Stimulated activated CD4-positive, alpha-beta T cell treated with anti-CD3 and anti-CD28 coated beads, Interleukin-2, amount 100 ng/mL, for 24 hours (primary cell): ENCODE measurements around the gene SEPTIN7.
A peak's percentile ranks its signal among the peaks of the same experiment; 100 is the strongest.
"Not testable (repeated sequence)": the region's sequence is repeated elsewhere in the genome, so short reads cannot be mapped to it uniquely, and the experiment has no call there.

Experiments used
- DNase-seq, 2 donors: peaks; one replicate each; pipeline ENCODE4 v3.0.0-alpha.2; 2020

Gene SEPTIN7

DNA sequence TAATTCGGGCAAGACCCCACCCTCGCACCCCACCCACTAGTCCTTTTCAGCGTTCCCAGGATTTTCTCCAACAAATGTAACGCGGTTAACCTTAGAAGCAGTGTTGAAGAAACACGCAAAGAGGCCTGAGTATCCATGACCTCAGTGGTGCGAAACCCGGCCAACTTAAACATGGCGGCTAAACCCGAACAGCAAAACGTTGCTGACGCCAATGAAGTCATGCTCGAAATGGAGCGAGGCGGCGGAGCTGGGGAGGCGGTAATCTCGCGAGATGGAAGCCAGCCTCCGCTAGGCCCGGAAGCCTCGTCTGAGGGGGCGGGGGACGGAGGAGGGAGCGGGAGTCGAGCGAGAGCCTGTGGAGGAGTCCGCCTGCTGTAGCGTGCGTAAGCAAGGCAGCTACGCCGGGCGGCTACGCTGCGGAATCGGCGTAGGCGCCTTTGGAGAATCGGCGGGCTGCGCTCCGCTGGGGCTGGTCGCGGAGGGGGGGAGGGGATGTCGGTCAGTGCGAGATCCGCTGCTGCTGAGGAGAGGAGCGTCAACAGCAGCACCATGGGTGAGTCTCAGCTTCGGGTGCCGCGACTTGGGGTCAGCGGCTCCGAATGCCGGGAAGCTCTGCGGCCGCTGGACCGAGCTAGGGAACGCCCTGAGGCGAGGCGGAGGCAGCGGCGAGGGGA, at the start of gene SEPTIN7:
Gene SEPTIN7, plus strand, starts transcription at position 340 of the 674 bp plus-strand sequence. Its CDS starts 153 bp downstream, at position 493.
- DNase-seq: peak; percentile 97 to 98

DNA sequence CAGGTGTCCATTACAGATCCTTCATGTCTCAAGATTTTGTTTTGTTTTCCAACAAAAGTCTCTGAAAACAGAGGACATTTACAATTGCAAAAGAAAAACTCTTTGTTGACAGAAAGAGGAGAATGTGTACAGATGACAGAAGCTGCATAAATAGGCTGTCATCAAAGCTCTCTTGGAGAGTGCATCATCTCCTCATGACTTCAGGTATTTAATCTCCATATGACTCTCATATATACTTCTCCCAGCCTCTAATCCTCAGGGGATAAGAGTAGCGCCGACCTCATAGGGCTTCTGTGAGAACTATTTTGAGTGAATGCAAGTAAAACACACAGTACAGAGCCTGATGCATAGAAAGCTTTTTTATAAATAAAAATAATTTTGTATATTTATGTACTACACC, 48.1 kb upstream of the SEPTIN7 start:
- DNase-seq: no peak

DNA sequence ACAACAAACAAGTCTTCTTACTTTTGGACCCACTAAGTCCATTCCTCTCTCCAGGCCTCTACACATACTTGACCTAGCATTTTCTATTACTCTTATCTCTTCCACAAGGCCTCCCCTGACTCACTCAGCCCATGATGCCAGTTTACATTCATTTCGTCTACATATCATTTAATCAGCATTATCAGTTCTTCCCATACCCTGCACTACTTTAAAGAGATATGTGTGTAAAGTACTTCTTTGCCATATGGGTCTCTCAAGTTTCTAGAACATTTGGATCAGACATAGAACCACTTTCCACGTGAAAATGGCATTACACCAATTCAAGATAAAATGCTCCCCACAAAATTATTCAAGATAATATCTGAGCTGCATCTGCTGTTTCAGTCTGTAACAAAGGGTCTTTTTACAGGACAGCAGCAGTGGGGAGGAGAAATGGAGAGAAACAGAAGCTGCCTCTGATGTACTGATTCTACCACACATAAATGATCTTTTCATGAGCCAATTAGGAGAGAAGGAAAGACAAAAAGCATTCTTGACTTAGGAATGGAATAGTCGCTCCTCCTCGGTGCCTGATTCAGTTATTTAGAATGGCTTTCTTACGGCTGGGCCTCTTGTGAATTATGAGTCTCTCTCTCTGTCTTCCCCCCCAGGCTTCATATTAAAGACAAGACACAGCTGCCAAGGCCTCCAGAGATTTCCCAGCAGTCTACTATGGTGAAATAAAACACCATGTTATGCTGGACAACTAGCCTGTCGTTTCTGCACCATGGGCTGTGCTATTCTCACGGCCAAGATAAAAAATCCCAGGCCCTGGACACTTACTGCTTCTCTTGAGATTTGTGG, 46.9 kb upstream of the SEPTIN7 start:
- no peak for DNase-seq

DNA sequence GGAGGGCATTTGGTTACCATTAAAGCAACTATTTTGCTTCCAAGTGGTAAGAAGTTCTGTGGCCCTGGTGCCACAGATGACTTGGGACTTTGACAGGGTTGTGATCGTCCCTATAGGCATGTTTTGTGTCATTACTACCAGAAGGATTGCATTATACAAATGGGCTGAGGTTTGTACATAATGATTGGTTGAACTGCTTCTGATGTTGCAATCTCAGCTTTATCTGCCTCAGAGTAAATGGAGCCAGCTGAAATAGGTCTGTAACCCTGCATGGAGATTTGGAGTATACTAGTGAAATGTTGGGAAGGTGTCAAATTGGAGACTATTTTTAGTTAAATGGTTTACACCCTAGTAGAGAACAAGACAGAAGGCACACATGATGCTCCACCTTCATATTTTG, 46.1 kb upstream of the SEPTIN7 start:
- DNase-seq: no peak

DNA sequence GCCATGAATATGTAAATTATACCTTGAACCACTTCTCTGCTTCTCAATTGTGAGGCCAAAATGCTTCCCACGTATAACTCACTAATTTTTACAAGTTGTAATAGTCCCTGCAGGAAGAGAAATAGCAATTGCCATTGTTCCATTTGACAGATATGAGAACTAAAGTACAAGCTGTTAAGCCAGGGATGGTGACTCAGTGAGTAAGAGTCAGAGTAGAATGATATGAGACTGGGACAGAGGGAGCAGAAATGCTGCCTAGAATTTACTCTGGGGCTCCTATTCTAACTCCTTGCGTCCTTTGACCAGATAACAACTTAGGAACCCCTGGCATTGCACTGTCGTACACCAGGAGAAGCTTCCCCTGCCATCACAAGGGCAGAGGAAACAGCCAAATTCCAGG, 45.1 kb upstream of the SEPTIN7 start:
- no peak for DNase-seq

DNA sequence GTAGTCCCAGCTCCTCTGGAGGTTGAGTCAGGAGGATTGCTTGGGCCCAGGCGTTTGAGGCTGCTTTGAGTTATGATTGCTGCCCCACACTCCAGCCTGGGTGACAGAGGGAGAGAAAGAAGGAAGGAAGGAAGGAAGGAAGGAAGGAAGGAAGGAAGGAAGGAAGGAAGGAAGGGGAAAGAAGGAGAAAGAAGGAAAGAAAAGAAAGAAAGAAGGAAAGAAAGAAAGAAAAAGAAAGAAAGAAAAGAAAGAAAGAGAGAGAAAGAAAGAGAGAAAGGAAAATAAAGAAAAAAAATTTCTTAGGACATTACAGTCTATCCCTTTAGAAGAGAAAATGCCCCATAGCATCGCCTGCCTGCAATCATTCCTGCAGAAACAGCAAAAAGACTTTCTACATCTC, 44.4 kb upstream of the SEPTIN7 start:
- not testable (repeated sequence) for DNase-seq

DNA sequence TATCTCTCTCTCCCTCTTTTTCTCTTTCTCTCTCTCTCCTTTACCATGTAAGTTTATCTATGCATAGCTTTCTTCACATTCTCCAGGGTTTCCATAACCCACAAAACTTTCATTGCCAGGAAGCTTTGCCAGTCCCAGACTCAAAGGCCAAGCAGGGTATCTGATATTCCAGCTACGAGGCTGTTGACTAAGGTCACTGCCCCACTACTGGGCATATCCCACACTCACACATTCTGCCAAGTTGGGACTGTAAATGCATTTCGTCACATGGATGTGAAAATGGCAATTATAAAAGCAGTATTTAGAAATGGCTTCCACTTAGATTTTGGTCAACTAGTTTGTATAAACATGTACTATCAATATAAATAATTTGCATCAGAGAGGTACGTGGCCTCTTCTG, 43.3 kb upstream of the SEPTIN7 start:
- DNase-seq: no peak

DNA sequence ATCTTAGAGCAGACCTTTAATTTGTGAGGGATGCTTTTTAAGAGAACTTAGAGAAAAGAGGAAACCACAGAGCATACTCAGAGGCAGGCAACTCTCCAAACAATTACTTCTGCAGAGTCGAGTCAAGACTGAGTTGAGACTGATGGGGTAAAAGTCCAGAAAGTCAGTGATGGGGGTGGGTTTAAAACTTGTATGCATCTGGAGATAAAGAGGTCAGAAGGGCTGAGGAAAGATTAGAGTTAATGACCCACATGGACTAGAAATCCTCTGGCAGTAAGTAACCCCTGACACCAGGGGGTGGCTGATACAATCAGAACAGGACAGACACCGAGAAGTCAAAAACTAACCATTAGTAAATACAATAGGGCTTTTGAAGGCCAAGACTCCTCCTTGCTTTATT, 42.4 kb upstream of the SEPTIN7 start:
- no peak for DNase-seq

DNA sequence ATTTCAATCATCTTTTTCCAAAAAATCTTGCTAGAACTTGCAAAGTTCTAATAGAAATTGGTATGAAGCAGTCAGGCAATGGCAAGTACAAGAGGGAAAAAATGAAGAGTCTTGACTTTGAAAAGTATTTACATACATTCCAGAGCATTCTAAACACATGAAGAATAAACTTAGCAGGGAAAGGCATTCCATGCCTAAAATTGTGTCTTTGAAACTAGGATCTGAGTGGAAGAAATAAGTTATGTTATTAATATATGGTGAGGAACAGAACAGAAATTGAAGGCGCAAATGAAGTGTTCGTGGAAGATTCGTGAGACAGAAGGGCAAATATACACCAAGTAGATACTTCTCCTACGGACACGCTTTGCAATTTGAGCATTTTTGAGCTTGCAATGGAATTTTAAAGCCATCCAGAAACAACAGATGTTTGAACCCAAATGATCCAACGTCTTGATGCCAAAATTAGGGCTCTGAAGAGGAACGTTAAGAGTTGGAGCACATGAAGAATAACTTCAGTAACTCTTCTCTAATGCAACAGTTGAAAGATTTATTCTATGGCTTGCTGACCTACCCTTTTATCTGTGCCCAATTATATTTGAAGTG, 40.6 kb upstream of the SEPTIN7 start:
- no peak for DNase-seq

DNA sequence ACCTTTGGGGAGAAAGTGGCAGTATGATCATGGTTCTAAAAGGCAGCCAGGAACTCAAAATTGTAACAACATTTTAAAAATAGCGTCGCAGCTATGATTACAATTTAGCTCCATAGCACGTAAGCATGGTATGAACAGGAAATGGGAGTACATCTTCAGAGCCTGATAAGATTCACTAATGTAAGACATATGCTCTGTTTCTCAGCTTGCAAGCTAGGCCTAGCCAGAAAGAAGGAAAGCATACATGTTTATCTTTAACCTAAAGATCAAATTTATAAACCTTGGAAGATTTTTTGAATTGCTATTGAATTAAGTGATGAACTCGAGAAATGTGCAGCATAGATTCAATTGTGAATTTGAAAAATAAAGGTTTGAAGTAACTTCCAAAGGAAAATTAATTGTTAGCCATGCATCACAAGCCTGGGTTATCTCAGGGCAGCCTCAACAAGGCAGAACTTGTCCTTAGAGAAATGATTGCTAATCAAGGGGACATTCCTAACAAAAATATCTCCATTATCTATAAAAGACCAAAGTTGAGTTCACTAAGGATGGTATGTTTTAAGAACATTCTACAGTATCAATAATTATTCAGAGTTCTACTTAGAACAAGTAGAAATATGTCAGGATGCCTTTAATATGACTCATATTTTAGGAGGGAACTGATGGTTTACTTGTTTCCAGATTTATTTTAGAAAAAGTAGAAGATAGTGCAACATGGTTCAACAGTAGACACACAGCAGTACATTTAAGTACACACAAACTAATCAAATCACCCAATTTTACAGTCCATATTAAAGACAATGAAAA, 38.8 kb upstream of the SEPTIN7 start:
- no peak for DNase-seq

DNA sequence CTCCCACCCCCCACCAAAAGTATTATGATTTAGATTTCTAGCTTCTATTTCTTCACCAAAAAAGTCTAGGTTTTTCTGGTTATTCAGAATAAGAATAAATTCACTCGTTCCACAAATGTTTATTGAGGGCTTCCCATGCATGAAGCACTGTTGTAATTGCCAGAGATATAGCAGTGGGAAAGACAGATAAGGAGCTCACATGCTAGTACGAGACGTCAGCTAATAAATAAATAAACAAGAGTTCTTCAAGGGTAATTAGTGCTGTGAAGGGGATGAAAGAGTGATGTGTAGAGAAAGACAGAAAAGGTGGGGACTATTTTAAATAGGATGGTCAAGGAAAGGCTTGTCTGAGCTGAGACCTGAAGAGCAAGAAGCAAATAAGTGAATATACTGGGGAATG, 38.1 kb upstream of the SEPTIN7 start:
- DNase-seq: no peak

DNA sequence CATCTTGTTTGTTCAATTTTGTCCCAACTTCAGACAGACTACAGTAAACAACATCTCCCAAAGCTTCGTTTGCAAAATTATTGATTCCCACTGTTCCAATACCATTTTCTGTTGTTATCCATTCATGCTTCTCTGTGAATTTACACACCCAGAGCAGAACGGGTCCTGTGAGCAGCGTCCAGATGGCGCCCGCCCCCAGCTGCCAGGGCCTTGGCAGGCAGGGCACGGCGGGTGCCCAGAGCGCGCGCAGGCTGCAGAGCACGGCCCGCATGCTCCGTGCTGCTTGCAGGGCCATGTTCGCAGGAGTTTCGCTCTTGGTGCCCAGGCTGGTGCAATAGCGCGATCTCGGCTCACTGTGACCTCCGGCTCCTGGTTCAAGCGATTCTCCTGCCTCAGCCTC, 32.5 kb upstream of the SEPTIN7 start:
- DNase-seq: no peak

DNA sequence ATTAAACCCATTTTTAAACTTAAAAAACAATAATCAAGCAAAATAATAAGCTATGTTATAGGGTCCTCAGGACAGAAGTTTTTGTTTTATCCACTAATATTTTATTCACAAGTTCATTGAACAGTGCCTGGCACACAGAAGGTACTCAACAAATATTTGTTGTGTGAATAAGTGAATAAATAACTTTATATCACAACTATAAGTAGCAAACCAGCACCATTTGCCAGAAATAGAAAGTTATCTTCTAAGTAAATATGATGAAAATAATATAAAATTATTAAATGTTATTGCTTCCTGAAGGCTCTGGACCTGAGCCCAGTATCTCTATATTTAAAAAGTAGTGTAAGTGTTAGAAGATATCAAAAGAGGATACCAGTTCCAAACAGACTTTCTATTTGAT, 29.1 kb upstream of the SEPTIN7 start:
- DNase-seq: no peak

DNA sequence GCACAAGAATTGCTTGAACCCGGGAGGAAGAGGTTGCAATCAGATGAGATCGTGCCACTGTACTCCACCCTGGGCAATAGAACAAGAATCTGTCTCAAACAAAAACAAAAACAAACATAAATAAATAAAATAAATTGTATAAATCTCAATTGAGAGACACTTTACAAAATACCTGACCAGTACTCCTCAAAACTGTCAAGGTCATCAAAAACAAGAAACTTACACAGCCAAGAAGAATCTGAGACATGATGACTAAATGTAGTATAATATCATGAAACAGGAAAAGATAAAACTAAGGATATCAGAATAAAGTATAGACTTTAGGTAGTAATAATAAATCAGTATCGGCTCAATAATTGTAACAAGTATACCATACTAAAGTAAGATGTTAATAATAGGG, 26.9 kb upstream of the SEPTIN7 start:
- no peak for DNase-seq

DNA sequence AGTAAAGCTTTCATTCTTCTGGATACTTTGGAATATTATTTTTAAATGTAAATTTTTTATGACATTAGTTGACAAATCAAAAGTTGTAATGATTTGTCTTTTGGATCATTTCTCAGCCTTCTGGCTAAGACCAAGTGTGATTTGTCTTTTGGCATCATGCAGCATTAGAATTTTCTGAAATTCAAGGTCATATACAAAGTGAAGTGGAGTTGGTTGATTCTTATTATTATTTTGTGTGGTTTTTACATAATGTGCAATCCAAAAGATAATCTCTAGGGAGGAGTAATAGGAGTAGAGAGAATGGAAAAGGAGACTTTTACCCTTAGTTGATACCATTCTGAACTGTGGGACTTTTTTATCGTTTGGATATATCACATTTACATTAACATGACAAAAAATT, 24.2 kb upstream of the SEPTIN7 start:
- DNase-seq: no peak

DNA sequence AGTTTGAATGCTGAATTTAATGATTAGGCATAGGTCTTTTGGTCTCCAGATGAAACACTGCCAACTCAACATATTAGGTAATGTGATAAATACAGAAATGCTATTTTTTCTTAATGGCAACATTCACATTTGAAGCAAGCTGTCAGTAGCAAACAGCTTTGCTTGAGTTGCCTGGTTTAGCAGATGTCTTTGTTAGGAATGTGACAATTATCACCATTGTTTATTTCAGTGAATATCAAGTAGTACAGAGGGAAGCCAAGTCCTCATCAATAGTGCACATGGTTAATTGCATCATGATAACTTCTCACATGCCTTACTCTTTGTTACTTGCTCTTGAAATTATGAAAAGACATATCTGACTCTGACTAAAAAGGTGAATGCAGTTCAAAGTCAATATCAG, 23.7 kb upstream of the SEPTIN7 start:
- no peak for DNase-seq

DNA sequence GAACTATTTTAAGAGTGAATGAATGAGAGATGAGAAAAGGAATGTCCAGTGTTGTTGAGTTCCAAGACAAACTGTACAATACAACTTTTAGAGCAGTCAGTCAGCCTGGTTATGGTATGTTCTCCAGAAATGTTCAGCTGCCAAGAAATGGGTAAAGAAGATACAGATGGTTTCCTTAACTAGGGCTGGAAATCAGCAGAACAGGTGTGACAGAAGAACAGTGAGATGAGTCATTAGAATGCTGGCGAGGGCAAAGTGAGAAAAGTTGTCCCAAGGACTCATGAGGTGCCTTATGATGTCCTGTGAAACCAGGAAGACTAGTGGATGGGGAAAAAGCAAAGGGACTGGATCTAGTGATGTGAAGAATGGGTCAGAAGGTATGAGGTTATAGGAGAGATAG, 20.8 kb upstream of the SEPTIN7 start:
- DNase-seq: no peak

DNA sequence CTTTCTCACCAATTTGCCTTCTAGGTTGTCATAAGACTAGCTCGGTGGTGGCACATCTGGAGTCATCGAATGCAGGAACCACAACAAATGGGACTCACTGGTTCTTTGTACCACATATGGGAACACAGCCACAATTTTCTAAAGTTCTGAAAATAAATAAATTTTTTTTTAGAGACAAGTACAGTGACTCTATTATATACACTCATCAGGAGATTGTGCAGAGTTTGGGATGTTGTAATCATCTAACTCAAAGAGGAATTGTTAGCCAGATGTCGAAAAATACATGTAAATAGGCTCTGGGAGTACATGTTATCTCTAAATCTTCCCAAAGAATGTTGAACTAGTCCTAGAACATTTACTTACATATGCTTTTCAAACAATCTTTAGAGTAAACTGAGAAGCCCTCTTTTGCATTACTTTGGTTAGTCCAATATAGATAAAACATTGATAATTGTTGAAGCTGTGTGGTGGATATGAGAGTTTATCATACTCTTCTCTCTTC, 19.6 kb upstream of the SEPTIN7 start:
- DNase-seq: no peak

DNA sequence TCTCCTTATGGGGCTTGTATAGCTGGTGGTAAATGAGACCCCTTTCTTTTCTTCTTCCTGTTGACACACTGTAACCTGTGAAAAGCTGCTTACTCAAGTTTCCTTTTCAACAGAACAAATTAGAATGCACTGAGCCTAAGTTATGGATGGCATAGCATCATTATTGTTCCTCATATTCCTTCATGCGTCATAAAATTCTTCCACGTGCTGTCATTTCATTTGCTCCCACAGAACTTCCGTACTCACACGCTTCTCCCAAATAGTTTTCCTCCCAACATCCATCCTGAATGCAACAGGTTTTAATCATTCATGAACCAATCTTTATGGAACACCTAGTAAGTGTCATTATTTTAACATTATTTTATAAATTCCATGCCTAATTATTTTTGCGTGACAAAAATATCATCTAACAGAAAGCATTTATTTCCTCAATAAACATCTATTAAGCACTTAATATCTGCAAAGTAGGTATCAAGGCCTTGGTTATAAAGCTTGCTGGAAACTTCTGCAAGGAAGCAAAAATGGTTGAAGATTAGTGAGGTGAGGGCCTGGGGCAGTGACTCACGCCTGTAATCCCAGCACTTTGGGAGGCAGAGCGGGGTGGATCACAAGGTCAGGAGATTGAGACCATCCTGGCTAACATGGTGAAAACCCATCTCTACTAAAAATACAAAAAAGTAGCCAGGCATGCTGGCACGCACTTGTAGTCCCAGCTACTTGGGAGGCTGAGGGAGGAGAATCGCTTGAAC, 18.9 kb upstream of the SEPTIN7 start:
- DNase-seq: no peak

DNA sequence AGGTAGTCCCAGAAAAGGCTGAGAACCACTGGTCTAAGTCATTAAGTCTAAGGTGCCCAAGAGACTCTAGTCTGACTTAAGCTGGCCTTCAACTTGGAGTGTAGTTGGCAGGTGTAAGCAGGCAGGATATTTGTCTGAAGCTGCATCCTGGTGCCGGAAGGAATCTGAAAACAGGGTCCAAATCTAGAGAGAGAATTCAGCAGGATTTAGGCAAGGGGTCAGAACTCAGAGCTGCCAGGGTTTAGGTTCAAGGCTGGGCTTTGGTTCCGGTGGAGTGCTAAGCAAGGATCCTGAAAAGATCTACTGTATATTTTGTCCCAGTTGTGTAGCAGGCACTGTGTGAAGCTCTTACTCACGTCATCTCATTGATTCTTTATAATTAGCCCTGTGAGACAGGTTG, 16.5 kb upstream of the SEPTIN7 start:
- DNase-seq: no peak

DNA sequence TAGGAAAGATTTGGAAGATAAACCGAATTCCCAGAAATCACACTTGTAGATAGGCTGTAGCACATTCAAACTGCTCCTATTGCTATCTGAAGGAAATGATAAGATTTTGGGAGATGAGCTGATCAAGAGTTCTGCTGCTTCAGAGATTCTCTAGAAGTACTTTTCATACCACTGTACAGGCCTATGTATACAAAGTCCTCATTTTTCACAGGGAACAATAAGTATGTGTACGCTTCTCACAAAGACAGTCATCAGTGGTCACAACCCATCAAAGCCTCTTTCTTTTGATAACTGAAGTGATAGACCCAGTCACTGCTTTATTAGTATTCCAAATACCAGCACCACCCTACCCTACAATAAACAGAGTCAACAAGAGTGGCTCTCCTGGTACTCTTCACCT, 15.6 kb upstream of the SEPTIN7 start:
- DNase-seq: no peak

DNA sequence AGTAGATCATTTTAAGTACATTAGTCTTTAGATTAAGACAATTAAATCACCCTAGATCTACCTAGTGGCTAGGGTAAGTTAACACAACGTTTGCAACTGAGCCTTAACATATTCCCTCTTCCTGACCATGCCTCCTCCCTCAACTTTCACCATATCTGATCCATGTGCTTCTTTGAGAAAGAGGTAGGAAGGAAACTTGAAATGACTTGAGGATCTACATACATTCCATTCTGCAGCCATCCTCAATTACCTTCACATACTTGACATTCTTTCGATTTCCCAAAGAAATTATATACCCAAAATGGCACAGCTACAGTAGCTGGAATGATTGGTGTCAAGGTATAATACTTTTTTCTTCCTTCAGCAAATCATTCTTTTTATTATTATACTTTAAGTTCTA, 12.9 kb upstream of the SEPTIN7 start:
- no peak for DNase-seq
